ENCODE measurements around the gene PIP5K1A.

Gene PIP5K1A

GRCh38 chr1:151237678-151238466 lies 39.5 kb downstream of the PIP5K1A start:
- no peaks in the 10 kb centered on the region for H3K9me3 ChIP-seq (ENCODE audit: control insufficient read depth, low read length)
- H3K4me3 ChIP-seq (ENCODE audit: low read length): no peak overlapping the region
- H3K36me3 ChIP-seq (ENCODE audit: control insufficient read depth, insufficient read depth, low read length): no peaks in the 10 kb centered on the region
- no peaks in the 10 kb centered on the region for H3K27me3 ChIP-seq (ENCODE audit: control insufficient read depth, insufficient read depth, low read length)
- no peaks in the 10 kb centered on the region for H3K4me1 ChIP-seq (ENCODE audit: control insufficient read depth, insufficient read depth, low read length)
- H3K9ac ChIP-seq (ENCODE audit: low read length): no peak overlapping the region

GRCh38 chr1:151238467-151238739 lies 40.1 kb downstream of the PIP5K1A start:
- Histone ChIP-seq H3K36me3 (ENCODE audit: control insufficient read depth, insufficient read depth, low read length) (peaks cover 1% of the 10 kb centered on the region), H3K4me3 (ENCODE audit: low read length) (no peak overlapping the region)

GRCh38 chr1:151242442-151242841 lies 44.1 kb downstream of the PIP5K1A start:
- Histone ChIP-seq H3K4me1 (ENCODE audit: control insufficient read depth, insufficient read depth, low read length) (no peaks in the 10 kb centered on the region), H3K36me3 (ENCODE audit: control insufficient read depth, insufficient read depth, low read length) (peaks cover 7% of the 10 kb centered on the region), H3K27me3 (ENCODE audit: control insufficient read depth, insufficient read depth, low read length) (no peaks in the 10 kb centered on the region), H3K4me3 (ENCODE audit: low read length) (no peak overlapping the region), H3K9ac (ENCODE audit: low read length) (no peak overlapping the region), H3K9me3 (ENCODE audit: control insufficient read depth, low read length) (no peaks in the 10 kb centered on the region)

More at GRCh38 chr1:151238467-151238739, 40.1 kb downstream of the PIP5K1A start:
- Histone ChIP-seq H3K4me1 (ENCODE audit: control insufficient read depth, insufficient read depth, low read length) (no peaks in the 10 kb centered on the region), H3K9ac (ENCODE audit: low read length) (no peak overlapping the region), H3K9me3 (ENCODE audit: control insufficient read depth, low read length) (no peaks in the 10 kb centered on the region), H3K27me3 (ENCODE audit: control insufficient read depth, insufficient read depth, low read length) (no peaks in the 10 kb centered on the region)

GRCh38 chr1:151243683-151244216 lies 45.4 kb downstream of the PIP5K1A start:
- H3K4me3 ChIP-seq (ENCODE audit: low read length): no peak overlapping the region
- H3K9ac ChIP-seq (ENCODE audit: low read length): no peak overlapping the region
- no peaks in the 10 kb centered on the region for H3K27me3 ChIP-seq (ENCODE audit: control insufficient read depth, insufficient read depth, low read length)
- H3K4me1 ChIP-seq (ENCODE audit: control insufficient read depth, insufficient read depth, low read length): no peaks in the 10 kb centered on the region
- H3K36me3 ChIP-seq (ENCODE audit: control insufficient read depth, insufficient read depth, low read length): peaks cover 7% of the 10 kb centered on the region
- no peaks in the 10 kb centered on the region for H3K9me3 ChIP-seq (ENCODE audit: control insufficient read depth, low read length)

- peaks cover 7% of the 10 kb centered on the region for H3K36me3 ChIP-seq (ENCODE audit: control insufficient read depth, insufficient read depth, low read length)
- peaks cover 6% of the 10 kb centered on the region for H3K4me1 ChIP-seq (ENCODE audit: control insufficient read depth, insufficient read depth, low read length)
- no peak overlapping the region for H3K4me3 ChIP-seq (ENCODE audit: low read length)
Observed at GRCh38 chr1:151246786-151247185, 48.4 kb downstream of the PIP5K1A start.

GRCh38 chr1:151251656-151252470 lies 53.5 kb downstream of the PIP5K1A start:
- Histone ChIP-seq H3K36me3 (ENCODE audit: control insufficient read depth, insufficient read depth, low read length) (no peaks in the 10 kb centered on the region), H3K9ac (ENCODE audit: low read length) (no peak overlapping the region), H3K27me3 (ENCODE audit: control insufficient read depth, insufficient read depth, low read length) (no peaks in the 10 kb centered on the region), H3K4me1 (ENCODE audit: control insufficient read depth, insufficient read depth, low read length) (peaks cover 15% of the 10 kb centered on the region), H3K9me3 (ENCODE audit: control insufficient read depth, low read length) (no peaks in the 10 kb centered on the region), H3K4me3 (ENCODE audit: low read length) (no peak overlapping the region)

More at GRCh38 chr1:151246786-151247185, 48.4 kb downstream of the PIP5K1A start:
- no peak overlapping the region for H3K9ac ChIP-seq (ENCODE audit: low read length)
- no peaks in the 10 kb centered on the region for H3K9me3 ChIP-seq (ENCODE audit: control insufficient read depth, low read length)
- no peaks in the 10 kb centered on the region for H3K27me3 ChIP-seq (ENCODE audit: control insufficient read depth, insufficient read depth, low read length)

GRCh38 chr1:151254217-151255213 lies 56.2 kb downstream of the PIP5K1A start, which contains the start of gene PSMD4:
Gene PSMD4, plus strand, starts transcription at chr1:151254734. Its CDS starts 49 bp downstream, at chr1:151254783.
- no peaks in the 10 kb centered on the region for H3K27me3 ChIP-seq (ENCODE audit: control insufficient read depth, insufficient read depth, low read length)
- no peaks in the 10 kb centered on the region for H3K9me3 ChIP-seq (ENCODE audit: control insufficient read depth, low read length)
- peaks cover 15% of the 10 kb centered on the region for H3K4me1 ChIP-seq (ENCODE audit: control insufficient read depth, insufficient read depth, low read length)
- H3K36me3 ChIP-seq (ENCODE audit: control insufficient read depth, insufficient read depth, low read length): no peaks in the 10 kb centered on the region
- peak within 1 kb of the TSS; percentile 87 for H3K9ac ChIP-seq (ENCODE audit: low read length)
- H3K4me3 ChIP-seq (ENCODE audit: low read length): peak within 1 kb of the TSS; percentile 69

GRCh38 chr1:151255381-151255780 lies 57.0 kb downstream of the PIP5K1A start:
- Histone ChIP-seq H3K4me1 (ENCODE audit: control insufficient read depth, insufficient read depth, low read length) (peaks cover 10% of the 10 kb centered on the region), H3K9ac (ENCODE audit: low read length) (peak overlapping the region; percentile 87), H3K36me3 (ENCODE audit: control insufficient read depth, insufficient read depth, low read length) (no peaks in the 10 kb centered on the region), H3K27me3 (ENCODE audit: control insufficient read depth, insufficient read depth, low read length) (no peaks in the 10 kb centered on the region), H3K4me3 (ENCODE audit: low read length) (peak overlapping the region; percentile 69), H3K9me3 (ENCODE audit: control insufficient read depth, low read length) (no peaks in the 10 kb centered on the region)

GRCh38 chr1:151259351-151259750 lies 61.0 kb downstream of the PIP5K1A start:
- no peak overlapping the region for H3K4me3 ChIP-seq (ENCODE audit: low read length)
- H3K4me1 ChIP-seq (ENCODE audit: control insufficient read depth, insufficient read depth, low read length): peaks cover 10% of the 10 kb centered on the region
- no peaks in the 10 kb centered on the region for H3K9me3 ChIP-seq (ENCODE audit: control insufficient read depth, low read length)
- H3K9ac ChIP-seq (ENCODE audit: low read length): no peak overlapping the region
- H3K27me3 ChIP-seq (ENCODE audit: control insufficient read depth, insufficient read depth, low read length): no peaks in the 10 kb centered on the region
- H3K36me3 ChIP-seq (ENCODE audit: control insufficient read depth, insufficient read depth, low read length): no peaks in the 10 kb centered on the region

- no peaks in the 10 kb centered on the region for H3K4me1 ChIP-seq (ENCODE audit: control insufficient read depth, insufficient read depth, low read length)
- H3K27me3 ChIP-seq (ENCODE audit: control insufficient read depth, insufficient read depth, low read length): no peaks in the 10 kb centered on the region
- no peaks in the 10 kb centered on the region for H3K36me3 ChIP-seq (ENCODE audit: control insufficient read depth, insufficient read depth, low read length)
- no peaks in the 10 kb centered on the region for H3K9me3 ChIP-seq (ENCODE audit: control insufficient read depth, low read length)
- no peak overlapping the region for H3K9ac ChIP-seq (ENCODE audit: low read length)
- no peak overlapping the region for H3K4me3 ChIP-seq (ENCODE audit: low read length)
Observed at GRCh38 chr1:151265446-151266236, 67.3 kb downstream of the PIP5K1A start.

- no peak overlapping the region for H3K4me3 ChIP-seq (ENCODE audit: low read length)
- H3K36me3 ChIP-seq (ENCODE audit: control insufficient read depth, insufficient read depth, low read length): no peaks in the 10 kb centered on the region
- H3K4me1 ChIP-seq (ENCODE audit: control insufficient read depth, insufficient read depth, low read length): no peaks in the 10 kb centered on the region
- no peak overlapping the region for H3K9ac ChIP-seq (ENCODE audit: low read length)
- H3K27me3 ChIP-seq (ENCODE audit: control insufficient read depth, insufficient read depth, low read length): no peaks in the 10 kb centered on the region
- no peaks in the 10 kb centered on the region for H3K9me3 ChIP-seq (ENCODE audit: control insufficient read depth, low read length)
Observed at GRCh38 chr1:151266315-151266714, 68.0 kb downstream of the PIP5K1A start.

All from mucosa of stomach (tissue), 1 donor.